Hepatocyte (in vitro differentiated cells): ENCODE results near the gene PTGER2. TPM values are rescaled to one million over a fixed set of nuclear protein-coding genes. Genes with fewer than 3 reads are reported as not detected.

ENCODE experiments used
- DNase-seq: peaks from one replicate; pipeline ENCODE4 v3.0.0-alpha.2; 2016; ENCODE audit warnings: low spot score
- H2AFZ ChIP-seq: fragments of 200-600 bp; sonication (generic); 2 replicates; pipeline ENCODE4 v1.6.0; 2016; ENCODE audit warnings: antibody characterized with exemption, mild to moderate bottlenecking
- H3K27ac ChIP-seq: fragments of 200-600 bp; sonication (generic); 2 replicates; pipeline ENCODE4 v1.5.1; 2016; ENCODE audit warnings: mild to moderate bottlenecking
- H3K27me3 ChIP-seq: fragments of 200-600 bp; sonication (generic); 2 replicates; pipeline ENCODE4 v1.6.1; 2016
- H3K36me3 ChIP-seq: fragments of 200-600 bp; sonication (generic); replicated peaks from 2 replicates; pipeline ENCODE4 v1.5.1; 2016; ENCODE audit warnings: low read depth; ENCODE audit not compliant: insufficient read depth
- H3K4me1 ChIP-seq: fragments of 200-600 bp; sonication (generic); 2 replicates; pipeline ENCODE4 v1.5.1; 2016; ENCODE audit warnings: mild to moderate bottlenecking, moderate library complexity; ENCODE audit not compliant: insufficient read depth
- H3K4me2 ChIP-seq: fragments of 200-600 bp; sonication (generic); 2 replicates; pipeline ENCODE4 v1.6.0; 2016
- H3K4me3 ChIP-seq: fragments of 200-600 bp; sonication (generic); 2 replicates; pipeline ENCODE4 v1.5.1; 2016; ENCODE audit warnings: mild to moderate bottlenecking
- H3K79me2 ChIP-seq: fragments of 200-600 bp; sonication (generic); 2 replicates; pipeline ENCODE4 v1.6.0; 2017; ENCODE audit warnings: mild to moderate bottlenecking
- H3K9me2 ChIP-seq: fragments of 200-600 bp; sonication (generic); replicated peaks from 2 replicates; pipeline ENCODE4 v1.6.0; 2017; ENCODE audit warnings: mild to moderate bottlenecking; ENCODE audit not compliant: insufficient read depth
- H3K9me3 ChIP-seq: fragments of 200-600 bp; sonication (generic); 2 replicates; pipeline ENCODE4 v1.5.1; 2016; ENCODE audit warnings: low read depth, mild to moderate bottlenecking
- H4K20me1 ChIP-seq: fragments of 200-600 bp; sonication (generic); 2 replicates; pipeline ENCODE4 v1.6.0; 2016; ENCODE audit warnings: mild to moderate bottlenecking; ENCODE audit not compliant: insufficient read depth, poor library complexity, severe bottlenecking
- CTCF ChIP-seq: fragments of 200-600 bp; sonication (generic); IDR thresholded peaks from 2 replicates; pipeline ENCODE4 v1.5.1; 2016; ENCODE audit warnings: antibody characterized with exemption, mild to moderate bottlenecking; ENCODE audit not compliant: poor library complexity
- EZH2 ChIP-seq: fragments of 200-600 bp; sonication (generic); IDR thresholded peaks from 2 replicates; pipeline ENCODE4 v1.6.1; 2016; ENCODE audit warnings: antibody characterized with exemption, mild to moderate bottlenecking, borderline replicate concordance
- EZH2phosphoT487 ChIP-seq: fragments of 200-600 bp; sonication (generic); IDR thresholded peaks from one replicate; pipeline ENCODE4 v1.6.1; 2018; ENCODE audit warnings: antibody characterized with exemption, mild to moderate bottlenecking, low read depth, moderate library complexity; ENCODE audit not compliant: unreplicated experiment, severe bottlenecking
- WGBS: methylation state at CpG from one replicate; pipeline ENCODE4 v1.1.6; 2016; ENCODE audit warnings: low lambda C conversion rate; ENCODE audit errors: missing lambda C conversion rate; 5-methylcytosine and 5-hydroxymethylcytosine counted together
- polyA plus RNA-seq: library from polyadenylated mRNA; unstranded; fragments of >200 nt; fragmentation: Nextera tagmentation; extraction: Ambion mirVana; gene quantifications from 2 replicates; pipeline ENCODE4 v1.2.1, GENCODE V29; 2016
- total RNA-seq: library from RNA; depleted of rRNA; stranded (reverse); fragments of >200 nt; gene quantifications from 2 replicates; pipeline ENCODE4 v1.2.3, GENCODE V29; 2014

Gene PTGER2
- total and polyA plus RNA-seq, 2 experiments from 2014 or later: 18.5 to 49.3 TPM

- no peaks in the 10 kb centered on the region for H3K9me2 ChIP-seq
- no peak overlapping the region for H3K27ac ChIP-seq
- no peaks in the 10 kb centered on the region for H3K27me3 ChIP-seq
Observed at GRCh38 chr14:52363041-52363704, 49.1 kb downstream of the PTGER2 start.

DNA sequence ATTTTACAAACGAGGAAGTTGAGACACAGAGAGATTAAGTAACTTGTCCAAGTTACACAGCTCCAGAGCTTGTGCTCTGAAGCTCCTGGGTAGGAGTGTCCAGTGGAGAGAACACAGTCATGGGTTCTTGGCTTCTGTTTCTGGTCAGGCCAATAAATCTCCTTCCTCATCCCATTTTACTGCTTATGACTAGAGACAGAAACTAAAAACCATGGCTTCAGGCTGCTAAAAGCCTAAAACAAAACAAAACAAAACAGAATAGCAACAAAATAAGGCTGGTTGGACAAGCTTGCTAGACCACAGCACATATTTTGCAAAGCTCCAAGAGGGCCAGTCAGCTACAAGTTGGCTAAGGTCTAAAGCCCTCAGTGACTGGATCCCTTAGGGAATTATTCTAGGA lies 49.8 kb downstream of the PTGER2 start:
- Histone ChIP-seq H3K4me3 (no peak overlapping the region), H3K4me2 (no peak overlapping the region), H3K36me3 (no peaks in the 10 kb centered on the region), H3K9me2 (no peaks in the 10 kb centered on the region), H2AFZ (no peak overlapping the region), H3K4me1 (peaks cover 13% of the 10 kb centered on the region), H3K27me3 (no peaks in the 10 kb centered on the region), H3K9me3 (no peaks in the 10 kb centered on the region), H4K20me1 (no peaks in the 10 kb centered on the region), H3K27ac (no peak overlapping the region), H3K79me2 (no peaks in the 10 kb centered on the region)
- TF ChIP-seq EZH2phosphoT487: no peak
- no peak for TF ChIP-seq CTCF
- TF ChIP-seq EZH2: no peak
- DNase-seq: no peak
- 63% methylated on average over 1 of the region's 1 CpG for WGBS

More at GRCh38 chr14:52363041-52363704, 49.1 kb downstream of the PTGER2 start:
- Histone ChIP-seq H3K36me3 (no peaks in the 10 kb centered on the region), H2AFZ (no peak overlapping the region), H3K4me2 (no peak overlapping the region), H3K4me1 (peaks cover 13% of the 10 kb centered on the region), H4K20me1 (no peaks in the 10 kb centered on the region), H3K79me2 (no peaks in the 10 kb centered on the region), H3K4me3 (no peak overlapping the region), H3K9me3 (no peaks in the 10 kb centered on the region)
- 65% methylated on average over 2 of the region's 2 CpGs for WGBS
- no peak for TF ChIP-seq EZH2phosphoT487
- no peak for TF ChIP-seq CTCF
- no peak for TF ChIP-seq EZH2
- DNase-seq: no peak

DNA sequence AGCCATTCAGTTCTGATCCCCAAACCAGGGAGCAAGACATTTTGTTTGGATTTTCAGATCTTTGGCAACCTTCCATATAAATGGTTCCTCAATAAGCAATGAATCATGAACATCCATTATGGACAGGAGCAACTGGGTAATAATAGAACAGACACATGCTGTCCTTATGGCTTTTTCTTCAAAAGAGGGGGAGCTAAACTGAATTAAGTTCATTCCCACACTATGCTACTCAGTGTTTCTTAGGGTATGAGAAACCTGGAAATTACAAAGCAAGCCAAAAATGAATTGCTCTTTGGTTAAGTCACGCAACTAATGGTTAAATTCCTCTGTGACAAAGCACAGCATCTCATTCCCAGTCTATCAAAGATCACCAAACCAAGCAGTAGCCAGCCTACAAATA lies 51.0 kb downstream of the PTGER2 start:
- Histone ChIP-seq H3K4me3 (no peak overlapping the region), H3K9me3 (no peaks in the 10 kb centered on the region), H3K9me2 (no peaks in the 10 kb centered on the region), H3K4me1 (peaks cover 13% of the 10 kb centered on the region), H2AFZ (no peak overlapping the region), H3K36me3 (no peaks in the 10 kb centered on the region), H4K20me1 (no peaks in the 10 kb centered on the region), H3K27ac (no peak overlapping the region), H3K4me2 (no peak overlapping the region), H3K27me3 (no peaks in the 10 kb centered on the region), H3K79me2 (no peaks in the 10 kb centered on the region)
- no peak for DNase-seq
- no peak for TF ChIP-seq CTCF
- TF ChIP-seq EZH2: no peak
- no peak for TF ChIP-seq EZH2phosphoT487
- WGBS: 96% methylated on average over 1 of the region's 1 CpG
